CD4-positive, alpha-beta T cell (primary cell): ENCODE data around the gene FAM221B. TPM values are rescaled to one million over a fixed set of nuclear protein-coding genes. Genes with fewer than 3 reads are reported as not detected.

Experiments
- ATAC-seq: fragments of 200-7000 bp; cut with Tn5 transposase; one replicate; pipeline ENCODE4 v1.10.0; 2022; ENCODE audit warnings: mild to moderate bottlenecking; ENCODE audit not compliant: poor library complexity
- CTCF ChIA-PET: fragments of 350-600 bp; sonication (Branson Sonifier 250); formaldehyde crosslinking; loops from one replicate; lab custom pipeline; 2021; ENCODE audit warnings: antibody characterized with exemption, inconsistent platforms; lab: Charles Lee
- POLR2A ChIA-PET: fragments of 350-600 bp; sonication (Branson Sonifier 250); formaldehyde crosslinking; loops from one replicate; lab custom pipeline; 2021; ENCODE audit warnings: antibody characterized with exemption, inconsistent platforms; lab: Charles Lee
- DNase-seq, 14 experiments: peaks; one replicate each; pipeline ENCODE4 v3.0.0-alpha.2; 2013 to 2020; ENCODE audit warnings: mixed read lengths in 2 of 14
- H3K27ac ChIP-seq, 2 donors: one replicate each; pipeline versions ENCODE4 v1.5.1 to v1.7.0; 2013; ENCODE audit warnings: low read length in 2 of 2, low read depth in 1 of 2, mild to moderate bottlenecking in 1 of 2
- H3K27me3 ChIP-seq, 2 experiments: 1 replicate in 1 of 2; 2 replicates in 1 of 2; pipeline versions ENCODE4 v1.6.1 to v1.7.0; 2013; ENCODE audit warnings: low read length in 2 of 2, control low read depth in 1 of 2, mild to moderate bottlenecking in 1 of 2, moderate library complexity in 1 of 2; ENCODE audit not compliant: insufficient read depth in 2 of 2, control insufficient read depth in 1 of 2
- H3K36me3 ChIP-seq: one replicate; pipeline ENCODE4 v1.6.1; 2013; ENCODE audit warnings: low read length, control low read depth; ENCODE audit not compliant: insufficient read depth
- H3K4me1 ChIP-seq: one replicate; pipeline ENCODE4 v1.6.1; 2013; ENCODE audit warnings: low read length, control low read depth; ENCODE audit not compliant: insufficient read depth
- H3K4me3 ChIP-seq: one replicate; pipeline ENCODE4 v1.5.1; 2013; ENCODE audit warnings: mild to moderate bottlenecking, low read length, moderate library complexity
- H3K9me3 ChIP-seq, 2 experiments: 1 replicate in 1 of 2; 2 replicates in 1 of 2; pipeline versions ENCODE4 v1.6.1 to v1.7.0; 2013; ENCODE audit warnings: low read length in 2 of 2, mild to moderate bottlenecking in 2 of 2, control low read depth in 1 of 2, moderate library complexity in 1 of 2; ENCODE audit not compliant: control insufficient read depth in 1 of 2, insufficient read depth in 1 of 2
- H3K27ac Mint-ChIP-seq: one replicate; pipeline ENCODE4 v1.8.0; 2020; ENCODE audit warnings: mixed read lengths
- H3K27me3 Mint-ChIP-seq: one replicate; pipeline ENCODE4 v1.8.0; 2021; ENCODE audit warnings: mixed read lengths
- H3K36me3 Mint-ChIP-seq: one replicate; pipeline ENCODE4 v1.8.0; 2021; ENCODE audit warnings: low read depth, mixed read lengths
- H3K4me1 Mint-ChIP-seq: one replicate; pipeline ENCODE4 v1.8.0; 2021; ENCODE audit warnings: low read depth, mixed read lengths
- H3K4me3 Mint-ChIP-seq: one replicate; pipeline ENCODE4 v1.8.0; 2020; ENCODE audit warnings: mild to moderate bottlenecking, mixed read lengths
- H3K9me3 Mint-ChIP-seq: one replicate; pipeline ENCODE4 v1.8.0; 2020; ENCODE audit warnings: mixed read lengths
- intact Hi-C, 2 experiments: fragments of 100-400 bp; cut with DNase I in 1 of 2; cut with micrococcal nuclease in 1 of 2; formaldehyde crosslinking; loops; one replicate each; pipeline versions ENCODE4 v1.15.1 to v1.9.0; 2023 to 2025; cut with DNase I, micrococcal nuclease
- total RNA-seq, 174 experiments: library from RNA in 2 of 174; stranded (reverse) in 2 of 174; gene quantifications; one replicate each; pipeline ENCODE4 v1.2.3 and lab custom pipeline; 2021 to 2026
- TF ChIP-seq, protein P1 (sequence below): fragments of 200-600 bp; IDR thresholded peaks from one replicate; pipeline ENCODE4 v1.8.0; 2022; ENCODE audit warnings: antibody characterized with exemption, mild to moderate bottlenecking

The FAM221B gene
- total RNA-seq, 2 experiments from 2014 or later, result not detected

GRCh38 chr9:35769763-35770162, 58.8 kb downstream of the FAM221B start:
- no peak overlapping the region for H3K4me3 Mint-ChIP-seq
- POLR2A ChIA-PET, result interaction anchor here (0.6 kb wide), 1 partner anchor 237 kb away, joined by 3 read pairs; no protein-coding TSS in a partner anchor
- Histone ChIP-seq H3K27ac (no peak overlapping the region), H3K4me3 (no peak overlapping the region), H3K27me3 (no peaks in the 10 kb centered on the region), H3K36me3 (peaks cover 13% of the 10 kb centered on the region), H3K4me1 (peaks cover 4% of the 10 kb centered on the region), H3K9me3 (no peaks in the 10 kb centered on the region)
- peaks cover 22% of the 10 kb centered on the region for H3K4me1 Mint-ChIP-seq
- H3K27me3 Mint-ChIP-seq, result no peaks in the 10 kb centered on the region
- CTCF ChIA-PET, result interaction anchor here (0.7 kb wide), 1 partner anchor 13 kb away, joined by 3 read pairs; no protein-coding TSS in a partner anchor
- no peak overlapping the region for H3K27ac Mint-ChIP-seq
- no peaks in the 10 kb centered on the region for H3K9me3 Mint-ChIP-seq
- TF ChIP-seq, protein P1, sequence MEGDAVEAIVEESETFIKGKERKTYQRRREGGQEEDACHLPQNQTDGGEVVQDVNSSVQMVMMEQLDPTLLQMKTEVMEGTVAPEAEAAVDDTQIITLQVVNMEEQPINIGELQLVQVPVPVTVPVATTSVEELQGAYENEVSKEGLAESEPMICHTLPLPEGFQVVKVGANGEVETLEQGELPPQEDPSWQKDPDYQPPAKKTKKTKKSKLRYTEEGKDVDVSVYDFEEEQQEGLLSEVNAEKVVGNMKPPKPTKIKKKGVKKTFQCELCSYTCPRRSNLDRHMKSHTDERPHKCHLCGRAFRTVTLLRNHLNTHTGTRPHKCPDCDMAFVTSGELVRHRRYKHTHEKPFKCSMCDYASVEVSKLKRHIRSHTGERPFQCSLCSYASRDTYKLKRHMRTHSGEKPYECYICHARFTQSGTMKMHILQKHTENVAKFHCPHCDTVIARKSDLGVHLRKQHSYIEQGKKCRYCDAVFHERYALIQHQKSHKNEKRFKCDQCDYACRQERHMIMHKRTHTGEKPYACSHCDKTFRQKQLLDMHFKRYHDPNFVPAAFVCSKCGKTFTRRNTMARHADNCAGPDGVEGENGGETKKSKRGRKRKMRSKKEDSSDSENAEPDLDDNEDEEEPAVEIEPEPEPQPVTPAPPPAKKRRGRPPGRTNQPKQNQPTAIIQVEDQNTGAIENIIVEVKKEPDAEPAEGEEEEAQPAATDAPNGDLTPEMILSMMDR, result no peak
- no peak for DNase-seq
- no peak for ATAC-seq
- intact Hi-C loops, result no loop called here
- H3K36me3 Mint-ChIP-seq, result no peaks in the 10 kb centered on the region

DNA sequence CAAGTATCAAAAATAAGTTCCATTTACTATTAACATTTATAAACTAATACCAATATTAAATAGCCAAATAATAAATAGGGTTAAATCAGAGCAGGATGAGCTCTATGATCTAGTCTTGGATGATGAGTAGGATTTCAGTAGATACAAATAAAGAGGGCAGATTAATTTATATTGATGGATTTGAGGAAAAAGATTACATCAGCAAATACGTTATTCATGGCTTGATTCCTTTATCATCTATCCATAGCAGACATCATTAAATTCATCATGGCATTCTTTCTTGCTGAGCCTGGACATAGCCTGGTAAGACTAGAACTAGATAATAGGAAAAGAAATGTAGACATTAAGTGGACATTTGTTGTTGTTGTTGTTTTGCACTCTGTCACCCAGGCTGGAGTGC, 61.1 kb downstream of the FAM221B start:
- Mint-ChIP-seq H3K27ac (no peak overlapping the region), H3K4me1 (peaks cover 26% of the 10 kb centered on the region), H3K36me3 (no peaks in the 10 kb centered on the region), H3K4me3 (no peak overlapping the region), H3K27me3 (no peaks in the 10 kb centered on the region), H3K9me3 (no peaks in the 10 kb centered on the region)
- DNase-seq (no peak), ATAC-seq (no peak)
- no peaks in the 10 kb centered on the region for H3K9me3 ChIP-seq
- no peaks in the 10 kb centered on the region for H3K27me3 ChIP-seq
- ChIA-PET POLR2A (interaction anchor here (1.7 kb wide), 1 partner anchor 19 kb away, joined by 9 read pairs; the partner anchor contains the start of genes GBA2 and RGP1), CTCF (interaction anchor here (1.0 kb wide), 1 partner anchor 23 kb away, joined by 4 read pairs; no protein-coding TSS in a partner anchor)
- peaks cover 13% of the 10 kb centered on the region for H3K36me3 ChIP-seq
- intact Hi-C loops, result no loop called here
- no peak overlapping the region for H3K4me3 ChIP-seq
- TF ChIP-seq, protein P1, result no peak
- H3K27ac ChIP-seq, result no peak overlapping the region
- peaks cover 4% of the 10 kb centered on the region for H3K4me1 ChIP-seq

DNA sequence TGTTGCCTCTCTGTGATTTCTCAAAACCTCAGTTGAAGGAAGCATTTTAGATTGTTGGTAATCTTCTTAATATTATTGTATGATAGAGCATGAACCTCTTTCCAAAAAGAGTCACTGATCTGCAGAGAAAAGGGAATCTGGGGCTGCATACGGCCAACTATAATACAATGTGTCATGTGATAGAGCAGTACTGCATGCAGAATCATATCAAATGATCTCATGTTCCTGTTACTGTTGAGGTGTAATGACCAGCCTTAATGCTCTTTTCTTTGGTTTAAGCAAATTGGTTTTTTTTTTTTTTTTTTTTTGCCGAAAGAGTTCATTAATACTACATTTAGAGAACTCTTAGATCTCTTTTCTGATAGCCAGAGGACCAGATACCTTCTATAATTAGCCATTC, 61.5 kb downstream of the FAM221B start:
- ATAC-seq (no peak), DNase-seq (no peak)
- Mint-ChIP-seq H3K27me3 (no peaks in the 10 kb centered on the region), H3K9me3 (no peaks in the 10 kb centered on the region), H3K4me1 (peaks cover 31% of the 10 kb centered on the region), H3K36me3 (no peaks in the 10 kb centered on the region), H3K4me3 (no peak overlapping the region), H3K27ac (no peak overlapping the region)
- TF ChIP-seq, protein P1, result no peak
- intact Hi-C loops, result no loop called here
- no peaks in the 10 kb centered on the region for H3K27me3 ChIP-seq
- POLR2A ChIA-PET, result interaction anchor here (1.7 kb wide), 1 partner anchor 19 kb away, joined by 9 read pairs; the partner anchor contains the start of genes GBA2 and RGP1
- peaks cover 9% of the 10 kb centered on the region for H3K36me3 ChIP-seq
- CTCF ChIA-PET, result no interaction called here
- no peak overlapping the region for H3K4me3 ChIP-seq
- H3K9me3 ChIP-seq, result no peaks in the 10 kb centered on the region
- no peak overlapping the region for H3K27ac ChIP-seq
- peaks cover 4% of the 10 kb centered on the region for H3K4me1 ChIP-seq

Other genes with a start within 250 kb of the FAM221B start
- 10 to 100 TPM; 18.5 to 18.6 TPM for gene TESK1, start 223.5 kb downstream of the FAM221B start, total RNA-seq
- 1 to 10 TPM; 2.3 to 3.6 TPM for gene CD72, start 210.3 kb downstream of the FAM221B start, total RNA-seq
- gene SIT1, start 177.8 kb downstream of the FAM221B start, total RNA-seq, result 10 to 100 TPM; 18.4 to 19.2 TPM
- gene RMRP, start 170.7 kb downstream of the FAM221B start, total RNA-seq, result over 10,000 TPM; 14,857 to 24,615 TPM
- gene CCDC107, start 170.4 kb downstream of the FAM221B start, total RNA-seq, result 10 to 100 TPM; 10.2 TPM
- gene ARHGEF39, start 163.5 kb downstream of the FAM221B start, total RNA-seq, result under 1 TPM; 0.08 to 0.17 TPM
- gene CA9, start 154.8 kb downstream of the FAM221B start, total RNA-seq, result not detected
- 10 to 100 TPM; 63.1 to 63.5 TPM for gene TPM2, start 138.8 kb downstream of the FAM221B start, total RNA-seq
- gene TLN1, start 96.5 kb downstream of the FAM221B start, total RNA-seq, result 100 to 1,000 TPM; 149 to 151 TPM
- gene CREB3, start 96.1 kb downstream of the FAM221B start, total RNA-seq, result 10 to 100 TPM; 13.7 to 15.4 TPM
- 10 to 100 TPM; 17.3 to 18.6 TPM for gene GBA2, start 79.5 kb downstream of the FAM221B start, total RNA-seq
- 10 to 100 TPM; 12.6 to 13.1 TPM for gene RGP1, start 79.4 kb downstream of the FAM221B start, total RNA-seq
- gene MSMP, start 74.5 kb downstream of the FAM221B start, total RNA-seq, result not detected
- gene NPR2, start 37.1 kb downstream of the FAM221B start, total RNA-seq, result 1 to 10 TPM; 1.2 to 4.2 TPM
- 1 to 10 TPM in 1 of 2 experiments, under 1 TPM in 1; 0.81 to 1.3 TPM for gene SPAG8, start 16.5 kb downstream of the FAM221B start, total RNA-seq
- gene HINT2, start 13.7 kb downstream of the FAM221B start, total RNA-seq, result 10 to 100 TPM; 10.9 to 12.6 TPM
- gene TMEM8B, start 496 bp upstream of the FAM221B start, total RNA-seq, result 1 to 10 TPM; 8.9 to 9.6 TPM
- gene OR13J1, start 41.7 kb upstream of the FAM221B start, total RNA-seq, result not detected
- gene HRCT1, start 77.5 kb upstream of the FAM221B start, total RNA-seq, result not detected
- gene SPAAR, start 80.8 kb upstream of the FAM221B start, total RNA-seq, result not detected
- not detected for gene OR2S2, start 129.4 kb upstream of the FAM221B start, total RNA-seq
- gene RECK, start 208.2 kb upstream of the FAM221B start, total RNA-seq, result 1 to 10 TPM; 9.3 to 9.8 TPM